OCI-LY7 (cell line): Measurements from ENCODE around the gene CUEDC1. TPM values are rescaled to one million over a fixed set of nuclear protein-coding genes. Genes with fewer than 3 reads are reported as not detected.

ENCODE experiments used
- BruUV-seq: library from RNA; stranded (reverse); fragments of 400-500 nt; replicated peaks from 2 replicates; lab custom pipeline; 2021; lab: Mats Ljungman, UMichigan
- CTCF ChIA-PET: fragments of 300-600 bp; sonication (Branson Sonifier 250); formaldehyde crosslinking; loops from one replicate; lab custom pipeline; 2022; ENCODE audit warnings: antibody characterized with exemption; ENCODE audit not compliant: unreplicated experiment; lab: Charles Lee
- POLR2A ChIA-PET: fragments of 300-600 bp; sonication (Branson Sonifier 250); formaldehyde crosslinking; loops from one replicate; lab custom pipeline; 2022; ENCODE audit warnings: antibody characterized with exemption; lab: Charles Lee
- DNase-seq: peaks from one replicate; pipeline ENCODE4 v3.0.0-alpha.2; 2015; ENCODE audit warnings: low spot score
- H2AFZ ChIP-seq: fragments of 200-600 bp; sonication (generic), shearing (Covaris generic); 2 replicates; pipeline ENCODE4 v1.6.1; 2014; ENCODE audit warnings: mild to moderate bottlenecking, antibody characterized with exemption, low read length, moderate library complexity
- H3K27ac ChIP-seq: fragments of 200-600 bp; sonication (generic); 2 replicates; pipeline ENCODE4 v1.5.1; 2014; ENCODE audit warnings: mixed run types, low read depth, mild to moderate bottlenecking, moderate library complexity, low read length, inconsistent platforms; ENCODE audit not compliant: poor library complexity, severe bottlenecking
- H3K36me3 ChIP-seq: fragments of 200-600 bp; sonication (generic); 2 replicates; pipeline ENCODE4 v1.6.1; 2014; ENCODE audit warnings: mild to moderate bottlenecking, antibody characterized with exemption, low read length, moderate library complexity, mixed read lengths; ENCODE audit not compliant: insufficient read depth
- H3K4me1 ChIP-seq: fragments of 200-600 bp; sonication (generic); 2 replicates; pipeline ENCODE4 v1.5.1; 2014; ENCODE audit warnings: mild to moderate bottlenecking, low read length; ENCODE audit not compliant: insufficient read depth, poor library complexity, severe bottlenecking
- H3K4me2 ChIP-seq: fragments of 200-600 bp; sonication (generic); 2 replicates; pipeline ENCODE4 v1.6.1; 2014; ENCODE audit warnings: mild to moderate bottlenecking, low read length
- H3K4me3 ChIP-seq: fragments of 200-600 bp; sonication (generic); 2 replicates; pipeline ENCODE4 v1.5.1; 2014; ENCODE audit warnings: mild to moderate bottlenecking, low read depth, low read length; ENCODE audit not compliant: poor library complexity, severe bottlenecking
- H3K79me2 ChIP-seq: fragments of 200-600 bp; sonication (generic); 2 replicates; pipeline ENCODE4 v1.6.1; 2016; ENCODE audit warnings: low read depth, mild to moderate bottlenecking, low read length, moderate library complexity, mixed read lengths; ENCODE audit not compliant: insufficient read depth
- H3K9me2 ChIP-seq: fragments of 200-600 bp; sonication (generic); 2 replicates; pipeline ENCODE4 v1.6.1; 2016; ENCODE audit warnings: mild to moderate bottlenecking, low read length, mixed read lengths; ENCODE audit not compliant: insufficient read depth
- H3K9me3 ChIP-seq: fragments of 200-600 bp; sonication (generic); 2 replicates; pipeline ENCODE4 v1.6.1; 2014; ENCODE audit warnings: mild to moderate bottlenecking, mixed run types, low read length, mixed read lengths
- H4K20me1 ChIP-seq: fragments of 200-600 bp; sonication (generic); 2 replicates; pipeline ENCODE4 v1.6.1; 2014; ENCODE audit warnings: mild to moderate bottlenecking, antibody characterized with exemption, low read length, moderate library complexity, mixed read lengths; ENCODE audit not compliant: insufficient read depth
- EZH2phosphoT487 ChIP-seq: fragments of 200-600 bp; sonication (generic); IDR thresholded peaks from 2 replicates; pipeline ENCODE4 v1.6.1; 2018; ENCODE audit warnings: low read depth, borderline replicate concordance, mild to moderate bottlenecking, mixed run types, antibody characterized with exemption, low read length, moderate library complexity, mixed read lengths
- intact Hi-C: fragments of 100-400 bp; cut with micrococcal nuclease; formaldehyde crosslinking; loops from one replicate; pipeline ENCODE4 v1.10.0; 2022; ENCODE audit not compliant: unreplicated experiment
- total RNA-seq, 2 experiments: library from RNA; depleted of rRNA in 1 of 2; stranded (reverse); fragments of >200 nt in 1 of 2; shearing (Covaris generic) in 1 of 2; gene quantifications; 2 replicates each; pipeline ENCODE4 v1.2.3, GENCODE V29; 2014 to 2022
- TF ChIP-seq, protein P1 (sequence below): fragments of 200-600 bp; sonication (generic); conservative IDR thresholded peaks from 2 replicates; pipeline ENCODE4 v1.5.1; 2014; ENCODE audit warnings: mild to moderate bottlenecking, antibody characterized with exemption, low read length, moderate library complexity, mixed read lengths

The CUEDC1 gene
- total RNA-seq, 2 experiments from 2014 or later = 0.74 TPM; not detected in 1

- CTCF ChIA-PET = no interaction called here
- no TSS peak for BruUV-seq
Measured at GRCh38 chr17:57855391-57856035, 99.7 kb downstream of the CUEDC1 start.

GRCh38 chr17:57853695-57854094 lies 101.5 kb downstream of the CUEDC1 start:
- intact Hi-C loops = no loop called here
- Histone ChIP-seq H3K79me2 (peaks cover 11% of the 10 kb centered on the region), H3K27ac (no peak overlapping the region), H2AFZ (no peak overlapping the region), H3K9me3 (peaks cover 10% of the 10 kb centered on the region; the same call in 1 of the 2 replicates), H4K20me1 (0 out of 2 replicates have a peak, but pooled peaks cover 2% of the 10 kb centered on the region), H3K4me1 (peaks cover 16% of the 10 kb centered on the region), H3K4me3 (no peak overlapping the region), H3K9me2 (no peaks in the 10 kb centered on the region), H3K36me3 (0 out of 2 replicates have a peak, but pooled peaks cover 6% of the 10 kb centered on the region), H3K4me2 (no peak overlapping the region)
- no TSS peak for BruUV-seq
- no peak for TF ChIP-seq EZH2phosphoT487
- TF ChIP-seq, protein P1, sequence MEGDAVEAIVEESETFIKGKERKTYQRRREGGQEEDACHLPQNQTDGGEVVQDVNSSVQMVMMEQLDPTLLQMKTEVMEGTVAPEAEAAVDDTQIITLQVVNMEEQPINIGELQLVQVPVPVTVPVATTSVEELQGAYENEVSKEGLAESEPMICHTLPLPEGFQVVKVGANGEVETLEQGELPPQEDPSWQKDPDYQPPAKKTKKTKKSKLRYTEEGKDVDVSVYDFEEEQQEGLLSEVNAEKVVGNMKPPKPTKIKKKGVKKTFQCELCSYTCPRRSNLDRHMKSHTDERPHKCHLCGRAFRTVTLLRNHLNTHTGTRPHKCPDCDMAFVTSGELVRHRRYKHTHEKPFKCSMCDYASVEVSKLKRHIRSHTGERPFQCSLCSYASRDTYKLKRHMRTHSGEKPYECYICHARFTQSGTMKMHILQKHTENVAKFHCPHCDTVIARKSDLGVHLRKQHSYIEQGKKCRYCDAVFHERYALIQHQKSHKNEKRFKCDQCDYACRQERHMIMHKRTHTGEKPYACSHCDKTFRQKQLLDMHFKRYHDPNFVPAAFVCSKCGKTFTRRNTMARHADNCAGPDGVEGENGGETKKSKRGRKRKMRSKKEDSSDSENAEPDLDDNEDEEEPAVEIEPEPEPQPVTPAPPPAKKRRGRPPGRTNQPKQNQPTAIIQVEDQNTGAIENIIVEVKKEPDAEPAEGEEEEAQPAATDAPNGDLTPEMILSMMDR = no peak
- ChIA-PET CTCF (no interaction called here), POLR2A (interaction anchor here (0.9 kb wide), 1 partner anchor 9 kb away, joined by 3 read pairs; no protein-coding TSS in a partner anchor)
- no peak for DNase-seq

More at GRCh38 chr17:57855391-57856035, 99.7 kb downstream of the CUEDC1 start:
- H3K9me2 ChIP-seq = no peaks in the 10 kb centered on the region
- H3K36me3 ChIP-seq = no peaks in the 10 kb centered on the region
- 0 out of 2 replicates have a peak, but pooled peaks cover 5% of the 10 kb centered on the region for H4K20me1 ChIP-seq
- H3K4me3 ChIP-seq = no peak overlapping the region
- no peak for DNase-seq
- no peak for TF ChIP-seq EZH2phosphoT487
- TF ChIP-seq, protein P1 = no peak
- H3K79me2 ChIP-seq = no peaks in the 10 kb centered on the region
- POLR2A ChIA-PET = interaction anchor here (0.7 kb wide), 1 partner anchor 19 kb away, joined by 3 read pairs; no protein-coding TSS in a partner anchor
- H3K4me1 ChIP-seq = peaks cover 6% of the 10 kb centered on the region
- no peak overlapping the region for H2AFZ ChIP-seq
- H3K4me2 ChIP-seq = no peak overlapping the region
- intact Hi-C loops = no loop called here
- peaks cover 7% of the 10 kb centered on the region; the same call in 1 of the 2 replicates for H3K9me3 ChIP-seq
- no peak overlapping the region for H3K27ac ChIP-seq

GRCh38 chr17:57852955-57853328 lies 102.3 kb downstream of the CUEDC1 start:
- no TSS peak for BruUV-seq
- TF ChIP-seq, protein P1 = no peak
- TF ChIP-seq EZH2phosphoT487 = no peak
- Histone ChIP-seq H3K27ac (no peak overlapping the region), H3K4me3 (no peak overlapping the region), H4K20me1 (0 out of 2 replicates have a peak, but pooled peaks cover 4% of the 10 kb centered on the region), H3K79me2 (peaks cover 13% of the 10 kb centered on the region), H3K9me2 (no peaks in the 10 kb centered on the region), H3K4me2 (no peak overlapping the region), H3K9me3 (peaks cover 10% of the 10 kb centered on the region; the same call in 1 of the 2 replicates), H3K36me3 (peaks cover 13% of the 10 kb centered on the region), H3K4me1 (peaks cover 23% of the 10 kb centered on the region), H2AFZ (no peak overlapping the region)
- no peak for DNase-seq
- POLR2A ChIA-PET = no interaction called here
- CTCF ChIA-PET = no interaction called here
- intact Hi-C loops = no loop called here
